MG63 (cell line): ENCODE data around the gene KIAA1549. TPM values are rescaled to one million over a fixed set of nuclear protein-coding genes. Genes with fewer than 3 reads are reported as not detected.
"Not testable (repeated sequence)": the region's sequence is repeated elsewhere in the genome, so short reads cannot be mapped to it uniquely, and the experiment has no call there.

Experiments
- DNase-seq: peaks from one replicate; pipeline ENCODE4 v3.0.0-alpha.2; 2020
- H3K27me3 ChIP-seq: fragments of 250-450 bp; sonication (Bioruptor Pico); 2 replicates; pipeline ENCODE4 v1.5.1; 2020; ENCODE audit warnings: mild to moderate bottlenecking, moderate library complexity
- H3K36me3 ChIP-seq: fragments of 250-450 bp; sonication (Bioruptor Pico); 2 replicates; pipeline ENCODE4 v1.5.1; 2020; ENCODE audit warnings: mild to moderate bottlenecking, moderate library complexity
- H3K4me3 ChIP-seq: fragments of 250-450 bp; sonication (Bioruptor Pico); 2 replicates; pipeline ENCODE4 v1.5.1; 2020; ENCODE audit warnings: mild to moderate bottlenecking, moderate library complexity
- H3K9me3 ChIP-seq: fragments of 250-450 bp; sonication (Bioruptor Pico); 2 replicates; pipeline ENCODE4 v1.5.1; 2020; ENCODE audit warnings: mild to moderate bottlenecking, moderate library complexity
- total RNA-seq: library from RNA; depleted of rRNA; stranded (reverse); fragments of >200 nt; shearing (Covaris generic); gene quantifications from 2 replicates; pipeline ENCODE4 v1.2.3, GENCODE V29; 2014; ENCODE audit warnings: low replicate concordance

Gene KIAA1549
- total RNA-seq, 1 experiment from 2014 or later, result 1.1 TPM

GRCh38 chr7:138979226-138979979 is 1.8 kb downstream of the KIAA1549 start:
- no peak overlapping the region for H3K4me3 ChIP-seq
- no peaks in the 10 kb centered on the region for H3K9me3 ChIP-seq
- DNase-seq, result no peak
- no peaks in the 10 kb centered on the region for H3K36me3 ChIP-seq
- H3K27me3 ChIP-seq, result no peaks in the 10 kb centered on the region

- no peaks in the 10 kb centered on the region for H3K9me3 ChIP-seq
- no peak for DNase-seq
- no peak overlapping the region for H3K4me3 ChIP-seq
- no peaks in the 10 kb centered on the region for H3K27me3 ChIP-seq
- no peaks in the 10 kb centered on the region for H3K36me3 ChIP-seq
These were observed 2.5 kb downstream of the KIAA1549 start for GRCh38 chr7:138978541-138979184.

- H3K27me3 ChIP-seq, H3K4me3 ChIP-seq, H3K36me3 ChIP-seq, H3K9me3 ChIP-seq, DNase-seq: not testable (repeated sequence)
These were observed 5.0 kb downstream of the KIAA1549 start for GRCh38 chr7:138976161-138976560.

- no peak for DNase-seq
- Histone ChIP-seq H3K36me3 (no peaks in the 10 kb centered on the region), H3K4me3 (no peak overlapping the region), H3K9me3 (no peaks in the 10 kb centered on the region), H3K27me3 (no peaks in the 10 kb centered on the region)
These were observed 5.7 kb downstream of the KIAA1549 start for GRCh38 chr7:138975343-138976104.

- no peaks in the 10 kb centered on the region for H3K9me3 ChIP-seq
- no peak overlapping the region for H3K4me3 ChIP-seq
- DNase-seq, result no peak
- H3K27me3 ChIP-seq, result no peaks in the 10 kb centered on the region
- no peaks in the 10 kb centered on the region for H3K36me3 ChIP-seq
These were observed 6.4 kb downstream of the KIAA1549 start for GRCh38 chr7:138974675-138975292.

- Histone ChIP-seq H3K9me3 (no peaks in the 10 kb centered on the region), H3K4me3 (no peak overlapping the region), H3K36me3 (no peaks in the 10 kb centered on the region), H3K27me3 (no peaks in the 10 kb centered on the region)
- no peak for DNase-seq
These were observed 7.1 kb downstream of the KIAA1549 start for GRCh38 chr7:138974103-138974502.

GRCh38 chr7:138970952-138971351 is 10.2 kb downstream of the KIAA1549 start:
- H3K9me3 ChIP-seq, result no peaks in the 10 kb centered on the region
- H3K36me3 ChIP-seq, result no peaks in the 10 kb centered on the region
- DNase-seq, result no peak
- no peaks in the 10 kb centered on the region for H3K27me3 ChIP-seq
- H3K4me3 ChIP-seq, result no peak overlapping the region

- H3K4me3 ChIP-seq, result no peak overlapping the region
- no peak for DNase-seq
These were observed 10.7 kb downstream of the KIAA1549 start for GRCh38 chr7:138970446-138970845.

GRCh38 chr7:138967159-138967558 is 14.0 kb downstream of the KIAA1549 start:
- no peaks in the 10 kb centered on the region for H3K36me3 ChIP-seq
- no peak overlapping the region for H3K4me3 ChIP-seq
- H3K9me3 ChIP-seq, result no peaks in the 10 kb centered on the region
- no peaks in the 10 kb centered on the region for H3K27me3 ChIP-seq
- DNase-seq, result no peak

More at GRCh38 chr7:138970446-138970845, 10.7 kb downstream of the KIAA1549 start:
- no peaks in the 10 kb centered on the region for H3K9me3 ChIP-seq
- no peaks in the 10 kb centered on the region for H3K36me3 ChIP-seq
- H3K27me3 ChIP-seq, result no peaks in the 10 kb centered on the region

- Histone ChIP-seq H3K9me3 (no peaks in the 10 kb centered on the region), H3K27me3 (no peaks in the 10 kb centered on the region), H3K4me3 (no peak overlapping the region), H3K36me3 (no peaks in the 10 kb centered on the region)
- DNase-seq, result no peak
These were observed 16.4 kb downstream of the KIAA1549 start for GRCh38 chr7:138964624-138965436.

GRCh38 chr7:138963675-138964074 is 17.5 kb downstream of the KIAA1549 start:
- H3K36me3 ChIP-seq, result no peaks in the 10 kb centered on the region
- no peak for DNase-seq
- no peaks in the 10 kb centered on the region for H3K9me3 ChIP-seq
- no peak overlapping the region for H3K4me3 ChIP-seq
- no peaks in the 10 kb centered on the region for H3K27me3 ChIP-seq

GRCh38 chr7:138962561-138963270 is 18.5 kb downstream of the KIAA1549 start:
- no peaks in the 10 kb centered on the region for H3K9me3 ChIP-seq
- H3K36me3 ChIP-seq, result no peaks in the 10 kb centered on the region
- no peak for DNase-seq
- no peaks in the 10 kb centered on the region for H3K27me3 ChIP-seq
- H3K4me3 ChIP-seq, result no peak overlapping the region

- H3K4me3 ChIP-seq, result no peak overlapping the region
- no peak for DNase-seq
- H3K36me3 ChIP-seq, result no peaks in the 10 kb centered on the region
- no peaks in the 10 kb centered on the region for H3K9me3 ChIP-seq
- no peaks in the 10 kb centered on the region for H3K27me3 ChIP-seq
These were observed 20.0 kb downstream of the KIAA1549 start for GRCh38 chr7:138961159-138961558.

GRCh38 chr7:138958391-138958956 is 22.7 kb downstream of the KIAA1549 start:
- H3K4me3 ChIP-seq, result no peak overlapping the region
- H3K36me3 ChIP-seq, result no peaks in the 10 kb centered on the region
- no peaks in the 10 kb centered on the region for H3K9me3 ChIP-seq
- DNase-seq, result no peak
- no peaks in the 10 kb centered on the region for H3K27me3 ChIP-seq

GRCh38 chr7:138957753-138958390 is 23.3 kb downstream of the KIAA1549 start:
- DNase-seq, result no peak

More at GRCh38 chr7:138957753-138958390, 23.3 kb downstream of the KIAA1549 start:
- no peaks in the 10 kb centered on the region for H3K36me3 ChIP-seq
- H3K27me3 ChIP-seq, result no peaks in the 10 kb centered on the region
- no peaks in the 10 kb centered on the region for H3K9me3 ChIP-seq
- H3K4me3 ChIP-seq, result no peak overlapping the region
